Cerebellar nuclear complex (tissue), 1 donor: ENCODE data around the gene CEP170.
"Not testable (repeated sequence)": the region's sequence is repeated elsewhere in the genome, so short reads cannot be mapped to it uniquely, and the experiment has no call there.

Experiments used
- DNase-seq, 2 experiments: peaks; one replicate each; lab custom pipeline; 2025; lab: John Stamatoyannopoulos, UW

Gene CEP170

GRCh38 chr1:243173758-243174369, 81.2 kb downstream of the CEP170 start:
- DNase-seq = not testable (repeated sequence)

DNA sequence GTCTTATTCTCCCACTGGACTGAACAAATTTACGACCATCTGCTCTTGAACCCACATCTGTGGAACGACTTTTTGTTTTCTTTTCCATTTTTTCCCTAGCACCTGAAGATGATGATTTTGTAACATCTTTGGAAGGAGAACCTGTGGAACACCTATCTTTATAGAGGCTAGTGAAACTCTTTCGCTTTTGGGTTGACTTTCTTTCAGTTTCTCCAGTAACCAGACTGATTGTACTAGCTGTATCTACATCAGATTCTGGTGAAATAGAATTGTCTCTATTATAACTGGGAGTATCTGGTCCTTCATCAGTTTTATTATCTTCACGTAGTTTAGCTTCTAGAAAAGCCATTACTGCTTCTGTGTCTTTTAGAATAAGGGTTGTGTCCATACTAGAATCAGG, 90.2 kb downstream of the CEP170 start:
- not testable (repeated sequence) for DNase-seq

- DNase-seq = not testable (repeated sequence)
Measured at GRCh38 chr1:243150906-243151305, 104.2 kb downstream of the CEP170 start.

- not testable (repeated sequence) for DNase-seq
Measured at GRCh38 chr1:243149120-243149519, 106.0 kb downstream of the CEP170 start.

- not testable (repeated sequence) for DNase-seq
Measured at GRCh38 chr1:243147351-243147750, 107.7 kb downstream of the CEP170 start.

DNA sequence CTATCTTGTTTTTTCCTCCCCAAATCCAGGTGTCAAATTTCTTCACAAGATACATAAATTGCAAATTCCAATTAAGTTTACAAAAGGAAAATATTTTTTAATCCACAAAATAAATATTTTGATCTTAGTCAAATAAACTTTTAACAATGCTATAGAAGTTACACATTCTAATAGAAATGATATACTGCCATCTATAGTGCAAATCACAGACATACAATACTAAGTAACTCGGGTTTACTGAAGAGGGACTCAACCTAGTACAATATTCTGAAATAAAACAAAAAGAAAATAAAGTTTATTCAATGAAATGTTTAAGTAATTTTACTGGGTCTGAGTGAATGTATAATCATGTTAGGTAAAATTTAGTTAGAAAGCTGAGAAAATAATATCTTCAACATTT, 114.6 kb downstream of the CEP170 start:
- DNase-seq = not testable (repeated sequence)

GRCh38 chr1:243122876-243123409, 132.1 kb downstream of the CEP170 start:
- DNase-seq = not testable (repeated sequence)

GRCh38 chr1:243121939-243122338, 133.1 kb downstream of the CEP170 start:
- DNase-seq = not testable (repeated sequence)

DNA sequence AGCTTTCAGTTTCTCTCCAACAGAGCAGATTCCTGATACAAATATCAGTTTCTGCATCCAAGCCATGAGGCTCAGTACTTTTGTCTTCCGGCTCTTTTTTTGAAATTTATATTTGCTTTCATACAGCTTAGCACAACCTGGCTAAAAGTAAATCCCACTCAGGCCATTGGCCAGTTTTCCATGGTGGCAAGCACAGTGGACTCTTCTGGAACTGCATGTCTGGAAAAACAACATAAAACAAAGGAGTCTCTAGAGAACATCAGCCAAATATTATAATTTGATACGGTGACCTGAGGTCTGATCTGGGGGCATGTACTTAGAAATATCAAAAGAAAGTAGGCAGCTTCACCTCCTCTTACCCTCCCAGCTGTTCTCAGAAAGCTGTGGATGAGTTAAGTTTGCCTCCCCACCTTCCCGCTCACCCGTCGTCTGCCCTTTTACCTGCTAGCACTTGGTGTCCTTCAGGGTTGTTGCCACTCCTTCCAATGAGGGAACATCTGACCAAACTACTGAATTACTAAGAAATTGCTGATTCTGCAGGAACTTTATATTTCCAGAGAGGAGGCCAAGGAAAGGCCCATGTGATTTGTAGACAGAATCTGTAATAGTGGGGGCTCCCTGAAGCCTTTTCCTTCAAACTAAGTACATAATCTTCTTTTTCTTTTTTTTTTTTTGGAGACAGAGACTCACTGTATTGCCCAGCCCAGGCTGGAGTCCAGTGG, 136.3 kb downstream of the CEP170 start:
- not testable (repeated sequence) for DNase-seq

- not testable (repeated sequence) for DNase-seq
Measured at GRCh38 chr1:243116187-243116586, 138.9 kb downstream of the CEP170 start.

DNA sequence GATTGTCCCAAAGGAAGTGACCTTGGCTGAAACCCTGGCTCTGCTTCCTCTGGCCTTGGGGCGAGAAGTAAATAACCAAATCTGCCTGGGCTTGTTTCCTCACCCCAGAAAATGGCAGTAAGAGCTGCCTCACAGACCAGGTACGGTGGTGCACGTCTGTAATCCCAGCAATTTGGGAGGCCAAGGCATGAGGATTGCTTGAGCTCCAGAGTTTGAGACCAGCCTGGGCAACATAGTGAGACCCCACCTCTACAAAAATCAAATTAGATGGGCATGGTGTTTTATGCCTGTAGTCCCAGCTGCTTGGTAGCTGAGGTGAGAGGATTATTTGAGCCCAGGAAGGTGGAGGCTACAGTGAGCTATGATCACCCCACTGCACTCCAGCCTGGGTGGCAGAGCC, 140.3 kb downstream of the CEP170 start:
- not testable (repeated sequence) for DNase-seq

DNA sequence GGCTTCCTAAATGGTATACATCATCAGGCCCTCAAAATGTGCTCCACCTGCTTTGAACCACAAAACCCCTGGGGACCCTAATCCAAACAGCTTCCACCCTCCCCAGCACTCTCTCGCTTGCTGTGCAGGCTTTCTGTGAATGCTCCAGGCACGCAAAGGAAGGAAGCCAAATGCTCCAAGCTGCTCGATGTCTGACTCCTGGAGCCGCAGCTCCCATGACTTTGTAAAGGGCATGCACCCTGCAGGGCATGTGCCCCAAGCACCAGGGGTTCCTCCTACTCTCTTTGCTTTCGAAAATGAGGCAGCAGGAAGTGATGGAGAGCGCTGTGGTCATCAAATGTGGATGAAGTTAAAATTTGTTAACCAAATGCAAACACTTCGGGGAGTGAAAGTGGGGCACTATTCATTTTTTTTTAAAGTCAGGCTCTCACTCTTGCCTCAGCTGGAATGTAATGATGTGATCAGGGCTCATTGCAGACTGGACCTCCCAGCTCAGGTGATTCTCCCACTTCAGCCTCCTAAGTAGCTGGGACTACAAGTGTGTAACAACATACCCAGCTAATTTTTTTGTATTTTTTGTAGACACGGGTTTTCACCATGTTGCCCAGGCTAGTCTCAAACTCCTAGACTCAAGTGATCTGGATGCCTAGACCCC, 140.9 kb downstream of the CEP170 start:
- DNase-seq = not testable (repeated sequence)

GRCh38 chr1:243107171-243107570, 147.9 kb downstream of the CEP170 start:
- DNase-seq = not testable (repeated sequence)

DNA sequence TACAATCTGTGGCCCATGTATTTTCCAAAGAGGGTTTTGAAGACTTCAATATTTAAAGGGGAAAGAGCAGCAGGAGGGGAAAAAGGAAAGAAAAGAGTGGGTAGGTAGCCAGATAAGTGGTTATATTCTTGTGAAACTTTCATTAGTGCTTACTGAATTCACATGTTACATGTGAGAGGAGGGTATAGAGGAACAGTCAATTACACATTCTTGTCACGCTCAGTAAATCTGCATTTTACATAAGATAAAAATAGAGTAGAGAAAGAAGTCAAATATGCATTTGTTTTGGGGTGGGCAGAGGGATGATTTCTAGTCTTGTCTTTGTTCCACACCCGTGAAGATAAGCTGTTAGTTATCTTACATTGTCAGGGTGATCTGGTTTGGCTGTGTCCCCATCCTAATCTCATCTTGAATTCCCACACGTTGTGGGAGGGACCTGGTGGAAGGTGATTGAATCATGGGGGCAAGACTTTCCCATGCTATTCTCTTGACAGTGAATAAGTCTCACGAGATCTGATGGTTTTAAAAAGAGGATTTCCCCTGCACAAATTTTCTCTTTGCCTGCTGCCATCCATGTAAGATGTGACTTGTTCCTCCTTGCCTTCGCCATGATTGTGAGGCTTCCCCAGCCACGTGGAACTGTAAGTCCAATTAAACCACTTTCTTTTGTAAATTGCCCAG, 149.3 kb downstream of the CEP170 start:
- not testable (repeated sequence) for DNase-seq

GRCh38 chr1:243105104-243105503, 150.0 kb downstream of the CEP170 start:
- DNase-seq = not testable (repeated sequence)

DNA sequence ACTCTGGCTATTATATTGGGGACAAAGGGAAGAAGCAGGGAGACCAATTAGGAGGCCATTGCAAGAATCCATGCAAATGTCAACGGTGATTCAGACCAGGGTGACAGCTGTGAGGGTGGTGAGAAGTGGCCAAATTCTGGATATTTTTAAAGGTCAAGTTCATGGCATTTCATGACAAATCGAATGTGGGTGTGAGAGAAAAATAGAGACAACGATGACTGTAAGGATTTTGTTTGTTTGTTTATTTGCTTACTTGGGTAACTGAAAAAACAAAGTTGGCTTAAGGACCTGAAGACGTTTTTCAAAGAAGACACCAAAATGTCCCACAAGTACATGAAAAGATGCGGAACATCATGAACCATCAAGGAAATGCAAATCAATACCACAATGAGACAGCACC, 150.6 kb downstream of the CEP170 start:
- DNase-seq = not testable (repeated sequence)

- DNase-seq = not testable (repeated sequence)
Measured at GRCh38 chr1:243101551-243102050, 153.5 kb downstream of the CEP170 start.

DNA sequence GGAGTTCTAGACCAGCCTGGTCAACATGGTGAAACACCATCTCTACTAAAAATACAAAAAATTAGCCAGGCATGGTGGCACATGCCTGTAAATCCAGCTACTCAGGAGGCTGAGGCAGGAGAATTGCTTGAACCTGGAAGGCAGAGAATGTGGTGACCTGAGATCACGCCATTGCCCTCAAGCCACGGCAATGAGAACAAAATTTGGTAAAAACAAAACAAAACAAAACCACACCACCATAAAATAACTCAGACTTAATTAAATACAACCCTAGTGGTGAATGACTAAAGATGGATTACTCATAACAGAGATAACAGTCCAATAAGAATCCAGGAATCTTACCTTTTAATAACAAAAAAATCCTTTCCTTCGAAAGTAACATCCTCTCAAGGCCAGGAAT, 167.7 kb downstream of the CEP170 start:
- DNase-seq = not testable (repeated sequence)
